Smooth muscle cell (in vitro differentiated cells): ENCODE results near the gene CUL1. TPM values are rescaled to one million over a fixed set of nuclear protein-coding genes. Genes with fewer than 3 reads are reported as not detected.

Source experiments
- DNase-seq: peaks from one replicate; lab custom pipeline; 2025; ENCODE audit not compliant: unreplicated experiment; lab: John Stamatoyannopoulos, UW
- H2AFZ ChIP-seq: fragments of 200-600 bp; sonication (generic); 2 replicates; pipeline ENCODE4 v1.6.0; 2016; ENCODE audit warnings: antibody characterized with exemption, low read depth, mild to moderate bottlenecking
- H3F3A ChIP-seq: fragments of 200-600 bp; sonication (generic); 2 replicates; pipeline ENCODE4 v1.6.0; 2017; ENCODE audit warnings: antibody characterized with exemption, low read depth
- H3K27ac ChIP-seq: fragments of 200-600 bp; sonication (generic); 2 replicates; pipeline ENCODE4 v1.5.1; 2016; ENCODE audit warnings: low read depth, mild to moderate bottlenecking
- H3K27me3 ChIP-seq: fragments of 200-600 bp; sonication (generic); 2 replicates; pipeline ENCODE4 v1.6.1; 2016; ENCODE audit warnings: low read depth, mild to moderate bottlenecking
- H3K36me3 ChIP-seq: fragments of 200-600 bp; sonication (generic); 2 replicates; pipeline ENCODE4 v1.5.1; 2016; ENCODE audit warnings: low read depth
- H3K4me1 ChIP-seq: fragments of 200-600 bp; sonication (generic); 2 replicates; pipeline ENCODE4 v1.5.1; 2016; ENCODE audit warnings: low read depth
- H3K4me2 ChIP-seq: fragments of 200-600 bp; sonication (generic); 2 replicates; pipeline ENCODE4 v1.6.0; 2016; ENCODE audit warnings: mild to moderate bottlenecking
- H3K4me3 ChIP-seq: fragments of 200-600 bp; sonication (generic); 2 replicates; pipeline ENCODE4 v1.5.1; 2016; ENCODE audit warnings: mild to moderate bottlenecking
- H3K79me2 ChIP-seq: fragments of 200-600 bp; sonication (generic); 2 replicates; pipeline ENCODE4 v1.6.0; 2016; ENCODE audit warnings: low read depth, mild to moderate bottlenecking
- H3K9ac ChIP-seq: fragments of 200-600 bp; sonication (generic); 2 replicates; pipeline ENCODE4 v1.6.0; 2016; ENCODE audit warnings: low read depth
- H3K9me3 ChIP-seq: fragments of 200-600 bp; sonication (generic); replicated peaks from 2 replicates; pipeline ENCODE4 v1.5.1; 2016; ENCODE audit warnings: low read depth
- H4K20me1 ChIP-seq: fragments of 200-600 bp; sonication (generic); 2 replicates; pipeline ENCODE4 v1.6.0; 2016; ENCODE audit warnings: low read depth
- CTCF ChIP-seq: fragments of 200-600 bp; sonication (generic); IDR thresholded peaks from 2 replicates; pipeline ENCODE4 v1.5.1; 2017; ENCODE audit warnings: borderline replicate concordance, mild to moderate bottlenecking, antibody characterized with exemption; ENCODE audit not compliant: insufficient read depth, poor library complexity, severe bottlenecking
- WGBS: methylation state at CpG from one replicate; pipeline ENCODE4 v1.1.7; 2016; ENCODE audit warnings: low lambda C conversion rate; 5-methylcytosine and 5-hydroxymethylcytosine counted together
- polyA plus RNA-seq: library from polyadenylated mRNA; unstranded; fragments of >200 nt; fragmentation: Nextera tagmentation; extraction: Ambion mirVana; gene quantifications from 2 replicates; pipeline ENCODE4 v1.2.1, GENCODE V29; 2016
- total RNA-seq: library from RNA; depleted of rRNA; stranded (reverse); fragments of >200 nt; gene quantifications from 2 replicates; pipeline ENCODE4 v1.2.3, GENCODE V29; 2014

The CUL1 gene
- total and polyA plus RNA-seq, 2 experiments from 2014 or later = 38.2 to 44.8 TPM

- no peak for DNase-seq
- Histone ChIP-seq H3K36me3 (no peaks in the 10 kb centered on the region), H3K4me3 (no peak overlapping the region), H2AFZ (no peak overlapping the region), H3K4me2 (no peak overlapping the region), H3K79me2 (peaks cover 100% of the 10 kb centered on the region), H3K27ac (peak overlapping the region; percentile 37), H3F3A (peaks cover 10% of the 10 kb centered on the region), H3K27me3 (no peaks in the 10 kb centered on the region), H3K9ac (no peak overlapping the region), H4K20me1 (peaks cover 100% of the 10 kb centered on the region), H3K4me1 (peaks cover 12% of the 10 kb centered on the region), H3K9me3 (no peaks in the 10 kb centered on the region)
- no peak for TF ChIP-seq CTCF
- 85% methylated on average over 4 of the region's 4 CpGs for WGBS
Measured at GRCh38 chr7:148712678-148713329, 14.1 kb downstream of the CUL1 start.

- H3K9ac ChIP-seq = no peak overlapping the region
- H3K9me3 ChIP-seq = no peaks in the 10 kb centered on the region
- no peaks in the 10 kb centered on the region for H3K36me3 ChIP-seq
- H3K27me3 ChIP-seq = no peaks in the 10 kb centered on the region
- WGBS = 87% methylated on average over 2 of the region's 2 CpGs
- H3K4me1 ChIP-seq = no peaks in the 10 kb centered on the region
- peaks cover 8% of the 10 kb centered on the region for H3F3A ChIP-seq
- no peak overlapping the region for H2AFZ ChIP-seq
- DNase-seq = no peak
- H3K27ac ChIP-seq = no peak overlapping the region
- peaks cover 100% of the 10 kb centered on the region for H4K20me1 ChIP-seq
- no peak overlapping the region for H3K4me2 ChIP-seq
- peaks cover 100% of the 10 kb centered on the region for H3K79me2 ChIP-seq
- no peak overlapping the region for H3K4me3 ChIP-seq
- TF ChIP-seq CTCF = no peak
Measured at GRCh38 chr7:148714498-148714897, 15.8 kb downstream of the CUL1 start.

- Histone ChIP-seq H3K36me3 (no peaks in the 10 kb centered on the region), H3K4me2 (no peak overlapping the region), H3F3A (peaks cover 5% of the 10 kb centered on the region), H3K4me1 (no peaks in the 10 kb centered on the region), H2AFZ (no peak overlapping the region), H3K9ac (no peak overlapping the region), H3K9me3 (no peaks in the 10 kb centered on the region), H3K4me3 (no peak overlapping the region), H3K27ac (peak overlapping the region; percentile 30), H3K79me2 (peaks cover 100% of the 10 kb centered on the region), H4K20me1 (peaks cover 100% of the 10 kb centered on the region), H3K27me3 (no peaks in the 10 kb centered on the region)
- TF ChIP-seq CTCF = no peak
- DNase-seq = no peak
- WGBS = 89% methylated on average over 6 of the region's 6 CpGs
Measured at GRCh38 chr7:148715027-148715426, 16.3 kb downstream of the CUL1 start.

GRCh38 chr7:148717266-148717793 lies 18.6 kb downstream of the CUL1 start:
- H2AFZ ChIP-seq = no peak overlapping the region
- H3K9ac ChIP-seq = no peak overlapping the region
- peak overlapping the region; percentile 48 for H3K27ac ChIP-seq
- H3K4me3 ChIP-seq = no peak overlapping the region
- H3K36me3 ChIP-seq = no peaks in the 10 kb centered on the region
- peaks cover 5% of the 10 kb centered on the region for H3F3A ChIP-seq
- peaks cover 100% of the 10 kb centered on the region for H4K20me1 ChIP-seq
- no peak for TF ChIP-seq CTCF
- H3K27me3 ChIP-seq = no peaks in the 10 kb centered on the region
- no peak overlapping the region for H3K4me2 ChIP-seq
- H3K4me1 ChIP-seq = no peaks in the 10 kb centered on the region
- H3K9me3 ChIP-seq = no peaks in the 10 kb centered on the region
- DNase-seq = no peak
- WGBS = 80% methylated on average over 12 of the region's 12 CpGs
- H3K79me2 ChIP-seq = peaks cover 100% of the 10 kb centered on the region
